Fibroblast of lung (primary cell): Measurements from ENCODE around the gene ZNF76.

Experiments
- EZH2 ChIP-seq: IDR thresholded peaks from 2 replicates; pipeline ENCODE4 v1.5.1; 2012; ENCODE audit warnings: low read length, control low read depth, mild to moderate bottlenecking; ENCODE audit errors: missing control alignments
- TF ChIP-seq, protein P1 (sequence below), 2 donors: IDR thresholded peaks in 1 of 2; conservative IDR thresholded peaks in 1 of 2; 1 replicate in 1 of 2; 2 replicates in 1 of 2; pipeline ENCODE4 v1.5.1; 2011 to 2012; ENCODE audit warnings: low read length in 2 of 2, control low read depth in 1 of 2, inconsistent platforms in 1 of 2, low read depth in 1 of 2, mild to moderate bottlenecking in 1 of 2

GRCh38 chr6:35218456-35218855 lies 41.1 kb upstream of the ZNF76 start:
- TF ChIP-seq, protein P1, sequence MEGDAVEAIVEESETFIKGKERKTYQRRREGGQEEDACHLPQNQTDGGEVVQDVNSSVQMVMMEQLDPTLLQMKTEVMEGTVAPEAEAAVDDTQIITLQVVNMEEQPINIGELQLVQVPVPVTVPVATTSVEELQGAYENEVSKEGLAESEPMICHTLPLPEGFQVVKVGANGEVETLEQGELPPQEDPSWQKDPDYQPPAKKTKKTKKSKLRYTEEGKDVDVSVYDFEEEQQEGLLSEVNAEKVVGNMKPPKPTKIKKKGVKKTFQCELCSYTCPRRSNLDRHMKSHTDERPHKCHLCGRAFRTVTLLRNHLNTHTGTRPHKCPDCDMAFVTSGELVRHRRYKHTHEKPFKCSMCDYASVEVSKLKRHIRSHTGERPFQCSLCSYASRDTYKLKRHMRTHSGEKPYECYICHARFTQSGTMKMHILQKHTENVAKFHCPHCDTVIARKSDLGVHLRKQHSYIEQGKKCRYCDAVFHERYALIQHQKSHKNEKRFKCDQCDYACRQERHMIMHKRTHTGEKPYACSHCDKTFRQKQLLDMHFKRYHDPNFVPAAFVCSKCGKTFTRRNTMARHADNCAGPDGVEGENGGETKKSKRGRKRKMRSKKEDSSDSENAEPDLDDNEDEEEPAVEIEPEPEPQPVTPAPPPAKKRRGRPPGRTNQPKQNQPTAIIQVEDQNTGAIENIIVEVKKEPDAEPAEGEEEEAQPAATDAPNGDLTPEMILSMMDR (conservative IDR thresholded peaks at IDR 0.05 in 1 of 2, IDR thresholded peaks at IDR 0.05 in 1 of 2; ENCODE audit: low read depth in 1 of 2, low read length in 2 of 2): no peak
- no peak for TF ChIP-seq EZH2
